SKM-1 (cell line): ENCODE results near the gene ZDBF2.
"Not testable (repeated sequence)": the region's sequence is repeated elsewhere in the genome, so short reads cannot be mapped to it uniquely, and the experiment has no call there.

Experiments used
- DNase-seq: peaks from one replicate; lab custom pipeline; 2025; ENCODE audit not compliant: unreplicated experiment; lab: John Stamatoyannopoulos, UW

Gene ZDBF2

DNA sequence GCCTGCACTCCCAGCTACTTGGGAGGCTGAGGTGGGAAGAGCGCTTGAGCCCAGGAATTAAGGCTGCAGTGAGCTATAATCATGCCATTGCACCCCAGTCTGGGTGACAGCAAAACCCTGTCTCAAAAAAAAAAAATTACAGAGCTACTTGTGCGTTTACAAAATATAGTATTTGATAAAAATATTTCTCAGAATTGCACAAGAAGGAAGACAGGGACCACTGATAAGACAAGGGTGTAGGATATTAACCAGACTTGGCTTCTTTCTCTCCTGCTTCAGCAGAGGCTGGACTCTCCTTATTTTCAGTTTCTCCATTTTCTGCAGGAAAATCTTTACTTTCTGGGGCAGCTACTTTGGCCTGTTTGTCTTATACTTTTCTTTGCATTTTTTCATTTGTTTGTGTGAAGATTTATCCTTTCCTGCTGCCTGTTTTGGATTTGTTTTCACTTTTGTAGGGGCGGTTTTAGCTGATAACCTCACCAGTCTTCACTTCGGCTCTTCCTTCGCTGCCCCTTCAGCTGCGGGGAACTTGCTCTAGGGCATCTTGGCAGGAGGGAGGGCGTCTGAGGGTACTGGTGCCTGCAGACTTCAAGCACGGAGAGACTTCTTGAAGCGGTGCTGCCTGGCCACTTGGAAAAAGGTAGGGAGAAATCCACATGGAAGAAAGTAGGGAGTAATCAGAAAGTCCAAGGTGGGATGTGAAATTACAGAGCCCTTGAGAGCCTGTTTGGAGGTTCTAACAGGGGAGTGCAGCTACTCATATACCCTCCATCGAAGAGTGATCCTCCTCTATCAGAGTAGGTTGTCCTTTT lies 14.9 kb upstream of the ZDBF2 start:
- DNase-seq: no peak

DNA sequence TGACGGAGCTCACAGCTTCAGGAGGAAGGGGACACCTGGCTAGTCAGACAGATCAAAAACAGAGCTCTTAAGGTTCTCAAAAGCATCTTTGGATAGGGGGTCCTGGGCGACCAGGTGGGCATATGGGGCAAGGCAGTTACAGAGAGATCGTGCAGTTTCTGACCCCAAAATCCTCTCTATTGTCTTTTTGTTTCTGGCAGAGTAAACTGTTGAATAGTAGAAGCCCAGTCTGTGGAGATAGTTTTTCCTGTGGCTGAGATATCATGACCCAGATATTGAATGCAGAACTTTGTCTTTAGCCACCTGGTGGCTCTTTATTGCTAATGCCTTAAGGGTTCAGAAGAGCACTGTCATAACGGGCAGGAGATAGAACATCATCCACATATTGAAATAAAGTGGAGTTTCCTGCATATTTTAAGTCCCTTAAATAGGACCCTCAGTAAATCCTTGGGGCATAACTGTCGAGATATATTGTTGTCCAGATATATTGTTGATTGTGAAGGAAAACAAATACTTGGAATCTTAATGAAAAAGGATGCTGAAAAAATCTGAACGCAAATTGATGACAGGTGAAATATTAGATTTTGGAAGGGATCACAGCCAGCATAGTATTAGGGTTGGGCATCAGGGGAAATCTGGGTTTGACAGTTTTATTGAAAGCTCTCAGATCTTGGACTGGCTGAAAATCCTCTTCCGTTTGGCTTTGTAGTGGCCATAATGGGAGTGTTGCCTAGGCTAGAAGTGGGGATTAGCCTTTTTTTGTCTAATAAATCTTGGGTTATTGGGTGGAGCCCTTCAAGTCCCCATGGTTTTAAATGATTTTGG lies 14.1 kb upstream of the ZDBF2 start:
- peak; percentile 20 for DNase-seq

DNA sequence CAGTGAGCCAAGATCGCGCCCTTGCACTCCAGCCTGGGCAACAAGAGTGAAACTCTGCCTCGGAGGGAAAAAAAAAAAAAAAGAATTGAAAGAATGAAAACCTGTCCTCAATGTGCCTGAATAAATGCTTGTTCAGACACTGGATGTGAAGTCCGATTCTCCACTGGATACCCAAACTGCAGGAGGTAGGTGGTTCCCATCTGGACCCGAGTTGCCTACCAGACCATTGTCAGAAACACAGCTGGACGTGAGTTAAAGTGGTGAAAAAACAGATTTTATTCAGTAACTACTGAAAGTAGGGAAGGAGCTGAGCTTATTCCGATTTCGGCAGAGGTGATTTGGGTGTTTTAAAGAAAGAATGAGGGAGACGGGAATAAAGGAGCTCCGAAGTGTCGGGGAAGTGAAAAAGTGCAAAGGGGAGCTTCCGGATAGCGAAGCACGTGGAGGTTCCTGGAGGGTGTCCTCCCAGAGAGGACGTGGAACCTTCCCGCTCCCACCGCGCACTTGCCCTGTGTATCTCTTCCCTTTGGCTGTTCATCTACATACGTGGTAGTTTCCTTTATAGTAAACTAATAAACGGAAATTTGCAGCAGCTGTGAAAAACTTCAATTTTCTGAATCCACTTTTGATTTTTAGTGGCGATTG lies 10.4 kb upstream of the ZDBF2 start:
- no peak for DNase-seq

DNA sequence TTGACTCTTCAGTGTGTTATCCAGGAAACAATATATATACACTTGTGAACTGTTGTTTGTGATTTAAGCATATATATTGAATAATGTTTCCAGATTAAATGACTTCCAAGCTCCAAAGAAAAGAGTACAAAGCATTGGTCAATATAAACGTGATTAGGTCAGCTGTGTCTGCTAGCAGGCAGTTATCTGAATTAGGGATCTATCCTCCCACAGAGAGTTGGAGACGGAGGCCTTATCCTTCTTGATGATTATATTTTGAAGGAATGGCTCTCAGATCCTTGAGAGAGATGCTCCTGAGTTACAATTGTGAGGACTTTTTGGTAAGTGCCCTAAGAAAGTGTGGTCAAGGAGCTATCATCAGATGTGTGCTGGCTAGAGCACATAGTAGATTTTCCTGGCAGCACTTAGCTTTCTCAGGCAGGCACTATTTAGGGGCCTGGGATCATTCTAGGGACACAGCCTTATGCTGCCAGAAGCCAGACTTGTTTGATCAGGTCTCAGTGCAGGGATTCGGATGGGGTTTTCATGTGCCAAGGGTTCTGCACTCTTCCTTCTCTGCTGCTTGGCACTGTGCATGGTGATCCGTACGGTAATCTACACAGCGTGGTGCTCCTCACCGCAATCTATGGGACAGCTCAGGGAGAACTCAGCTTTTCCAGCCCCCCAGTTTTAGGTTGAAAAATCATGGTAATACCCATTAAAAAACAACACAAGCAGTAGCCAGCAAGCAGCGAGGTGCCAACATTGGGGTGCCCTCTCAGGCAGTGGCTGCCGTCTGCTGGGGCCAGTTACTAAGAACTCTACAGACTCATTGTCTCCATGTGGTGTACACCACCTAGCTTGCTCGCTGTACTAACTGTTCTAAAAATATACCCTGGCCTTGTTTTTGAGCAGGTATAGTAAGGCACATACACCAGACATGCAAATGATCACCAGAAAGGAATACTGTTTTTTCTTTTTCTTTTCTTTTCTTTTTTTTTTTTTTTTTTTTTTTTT lies 8.0 kb upstream of the ZDBF2 start:
- DNase-seq: no peak

DNA sequence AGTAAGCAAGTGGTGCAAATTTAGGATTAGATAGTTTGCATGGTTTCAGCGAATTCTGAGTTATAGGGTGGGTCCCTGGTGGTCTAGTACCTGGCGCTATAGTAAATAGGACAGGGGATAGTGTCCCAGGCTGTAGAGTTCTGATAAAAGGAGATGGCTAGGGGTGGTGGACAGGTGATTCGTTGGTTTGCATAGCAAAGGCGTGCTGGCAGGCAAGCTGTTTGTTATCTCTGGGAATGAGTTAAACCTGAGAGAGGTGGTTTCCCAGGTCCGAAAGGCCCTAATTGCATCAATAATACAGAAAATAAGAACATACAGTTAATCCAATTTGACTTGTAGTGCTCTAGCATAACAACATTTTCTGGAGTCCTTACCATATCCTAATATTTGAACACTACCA lies 6.9 kb upstream of the ZDBF2 start:
- DNase-seq: no peak

DNA sequence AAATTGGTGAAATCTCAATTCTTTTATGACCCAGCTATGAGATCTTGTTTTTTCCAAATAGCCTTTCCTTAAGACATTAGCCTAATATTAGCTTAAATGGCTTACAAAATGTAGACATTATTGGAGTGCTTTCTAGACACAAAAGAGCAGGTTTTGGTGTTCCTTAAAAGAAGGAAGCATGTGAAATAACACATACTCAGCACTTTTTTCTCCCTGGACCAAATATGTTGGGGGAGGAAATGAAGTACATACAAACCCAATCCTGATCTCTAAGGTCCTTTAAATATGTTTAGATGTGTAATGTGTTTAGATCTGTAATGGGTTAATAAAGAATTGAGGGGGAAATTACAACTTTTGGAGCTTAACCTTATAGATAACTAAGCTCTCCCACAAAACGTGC lies 3.4 kb upstream of the ZDBF2 start:
- DNase-seq: no peak

DNA sequence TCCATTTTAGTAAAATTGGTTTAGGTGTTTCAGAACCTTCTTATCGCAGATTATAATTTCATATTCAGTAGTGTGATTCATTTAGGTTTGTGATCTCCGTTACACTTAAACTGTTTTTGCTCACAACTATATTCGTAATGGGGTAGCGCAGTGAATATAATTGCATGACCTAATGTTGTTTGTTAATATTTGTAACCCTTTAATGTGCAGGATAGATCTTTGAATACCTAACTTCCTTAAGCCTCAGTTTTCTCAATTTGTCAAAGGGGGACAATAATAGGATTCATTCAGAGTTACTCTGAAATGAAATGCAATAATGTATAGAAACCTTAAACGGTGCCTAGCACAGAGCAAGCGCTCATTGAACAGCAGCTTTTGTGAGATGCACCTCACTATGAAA lies 558 bp upstream of the ZDBF2 start:
- no peak for DNase-seq

DNA sequence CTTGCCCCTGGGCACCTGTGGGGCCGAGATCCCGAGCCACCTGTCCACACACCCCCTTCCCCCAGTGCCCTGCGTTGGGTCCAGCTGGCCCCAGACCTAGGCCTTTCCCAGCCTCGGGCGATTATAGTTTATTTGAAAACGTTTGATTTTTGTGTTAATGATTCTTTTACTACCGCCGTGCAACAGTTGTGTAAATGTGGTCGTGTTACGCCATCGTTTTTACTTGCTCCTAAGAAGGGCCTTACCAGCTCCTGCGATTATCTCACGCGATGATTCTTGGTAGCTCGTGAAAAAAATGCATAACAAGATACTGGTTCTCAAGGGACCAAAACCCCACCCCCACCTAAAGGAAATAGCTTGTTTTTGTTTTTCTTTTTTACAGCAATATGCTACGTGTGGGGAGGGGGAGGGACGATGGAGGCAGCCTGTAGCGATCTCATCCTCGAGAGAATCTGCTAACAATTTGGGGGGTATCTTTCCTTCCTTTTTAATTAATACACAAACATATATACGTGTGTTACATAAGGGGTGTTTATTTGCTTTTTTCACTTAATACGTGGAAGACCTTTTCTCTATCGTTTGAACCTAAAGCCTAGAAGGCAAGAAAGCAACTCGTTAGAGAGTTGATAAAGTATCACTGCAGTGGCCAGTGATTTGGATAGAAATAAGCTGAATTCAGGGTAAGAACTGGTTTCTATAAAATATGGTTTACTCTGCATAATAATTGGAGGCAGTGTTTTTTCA lies 1.0 kb downstream of the ZDBF2 start:
- DNase-seq: no peak

DNA sequence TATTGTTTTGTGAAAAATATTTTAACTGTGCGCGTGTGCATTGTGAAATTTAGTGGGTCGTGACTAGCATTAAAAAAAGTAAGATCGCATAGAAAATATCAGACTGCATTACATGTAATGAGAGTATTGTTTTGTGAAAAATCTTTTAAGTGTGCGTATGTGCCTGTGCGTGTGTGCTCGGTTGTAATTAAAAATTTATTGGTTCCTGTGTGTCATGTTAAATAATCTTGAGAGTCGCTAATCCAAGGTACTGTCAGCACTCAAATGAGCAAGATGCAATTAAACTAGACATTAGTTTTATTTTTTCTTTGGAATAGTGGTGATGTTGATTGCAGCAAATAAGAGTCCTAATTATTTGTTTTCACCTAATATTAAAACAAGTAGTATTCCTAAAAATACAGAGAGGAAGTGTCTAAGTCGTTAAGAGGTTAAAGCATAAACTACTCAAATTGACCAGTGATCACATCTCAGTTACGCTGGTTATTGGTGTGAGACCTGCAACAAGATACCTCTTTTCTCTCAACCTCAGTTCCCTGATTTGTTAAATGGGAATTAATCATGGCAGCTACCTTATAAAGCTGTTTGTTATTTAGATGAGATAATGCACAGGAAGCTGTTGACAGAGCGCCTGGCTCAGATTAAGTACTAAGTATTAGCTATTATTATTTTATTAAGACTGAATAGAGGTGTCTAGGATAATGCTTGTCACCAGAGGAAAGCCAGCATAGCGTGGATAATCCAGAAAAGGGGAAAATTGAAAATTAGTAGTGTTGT lies 1.9 kb downstream of the ZDBF2 start:
- no peak for DNase-seq

DNA sequence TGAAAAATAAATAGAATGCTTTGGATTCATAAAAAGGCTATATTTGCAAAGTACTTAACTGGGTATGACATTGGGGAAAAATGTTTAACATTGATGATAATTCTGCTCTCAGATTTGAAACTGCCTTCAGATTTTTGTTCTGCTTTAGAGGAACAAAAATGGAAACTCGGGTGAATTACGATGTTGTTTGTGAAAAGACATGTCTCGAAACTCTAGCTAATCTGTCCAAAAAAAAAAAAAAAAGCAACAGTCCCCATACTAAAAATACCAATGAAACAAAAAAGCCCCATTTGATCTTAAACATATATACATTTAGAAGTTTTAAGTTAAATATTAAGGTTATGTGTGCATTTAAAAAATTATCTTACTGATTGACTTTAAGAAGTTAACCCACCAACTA lies 3.0 kb downstream of the ZDBF2 start:
- DNase-seq: no peak

DNA sequence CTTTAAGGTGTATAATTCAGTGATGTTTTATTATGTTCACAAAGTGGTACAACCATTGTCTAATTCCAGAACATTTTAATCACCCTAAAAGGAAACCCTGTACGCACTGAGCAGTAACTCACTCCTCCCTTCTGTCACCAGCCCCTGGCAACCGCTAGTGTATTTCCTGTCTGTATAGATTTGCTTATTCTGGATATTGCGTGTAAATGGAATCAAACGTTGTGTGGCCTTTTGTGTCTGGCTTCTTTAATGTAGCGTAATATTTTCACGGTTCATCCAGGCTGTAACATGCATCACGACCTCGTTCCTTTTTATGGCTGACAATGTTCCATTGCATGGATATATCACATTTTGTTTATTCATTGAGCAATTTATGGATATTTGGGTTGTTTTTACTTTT lies 8.3 kb downstream of the ZDBF2 start:
- DNase-seq: no peak

DNA sequence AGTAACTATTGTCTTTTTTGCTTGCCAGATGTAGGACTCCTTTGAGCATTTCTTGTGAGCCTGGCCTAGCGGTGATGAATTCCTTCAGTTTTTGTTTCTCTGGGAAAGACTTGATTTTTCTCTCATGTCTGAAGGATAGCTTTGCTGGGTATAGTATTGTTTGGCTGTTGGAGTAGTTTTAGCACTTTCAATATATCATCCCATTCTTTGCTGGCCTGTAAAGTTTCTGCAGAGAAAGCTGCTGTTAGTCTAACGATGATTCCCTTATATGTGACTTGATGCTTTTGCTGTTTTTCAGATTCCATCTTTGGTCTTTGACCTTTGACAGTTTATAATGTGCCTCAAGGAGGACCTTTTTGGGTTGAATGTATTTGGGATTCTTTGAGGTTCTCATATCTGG lies 12.7 kb downstream of the ZDBF2 start:
- no peak for DNase-seq

DNA sequence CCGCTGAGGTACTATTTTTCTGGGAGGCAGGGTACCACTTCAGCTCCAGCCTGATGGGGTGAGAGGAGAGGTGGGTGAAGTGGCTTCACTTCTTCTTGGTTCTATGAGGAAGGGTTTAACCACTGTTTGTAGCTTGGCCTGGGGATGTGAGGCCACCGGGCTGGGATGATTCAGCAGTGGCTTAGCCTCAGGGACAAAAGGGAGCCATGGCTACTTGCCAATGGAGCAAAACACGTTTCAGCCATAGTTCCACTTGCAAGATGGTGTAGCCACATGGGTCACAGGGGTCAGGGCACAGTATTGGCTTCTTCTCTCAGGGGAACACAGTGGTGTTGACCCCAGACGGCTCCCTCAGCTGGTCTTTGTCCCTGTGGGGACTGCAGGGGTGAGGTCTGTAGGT lies 14.9 kb downstream of the ZDBF2 start:
- no peak for DNase-seq

DNA sequence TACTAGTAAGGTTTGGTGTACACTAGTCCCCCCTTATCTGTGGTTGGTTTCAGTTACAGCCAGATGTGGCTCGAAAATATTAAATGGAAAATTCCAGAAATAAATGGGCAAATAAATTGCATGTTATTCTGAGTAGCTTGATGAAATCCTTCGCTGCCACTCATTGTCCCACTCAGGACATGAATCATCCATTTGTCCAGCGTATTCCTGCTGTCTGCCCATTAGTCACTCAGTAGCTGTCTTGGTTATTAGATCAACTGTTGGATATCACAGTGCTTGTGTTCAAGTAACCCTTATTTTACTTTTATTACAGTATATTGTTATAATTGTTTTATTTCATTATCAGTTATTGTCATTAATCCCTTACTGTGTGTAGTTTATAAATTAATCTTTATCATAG lies 21.7 kb downstream of the ZDBF2 start:
- no peak for DNase-seq

DNA sequence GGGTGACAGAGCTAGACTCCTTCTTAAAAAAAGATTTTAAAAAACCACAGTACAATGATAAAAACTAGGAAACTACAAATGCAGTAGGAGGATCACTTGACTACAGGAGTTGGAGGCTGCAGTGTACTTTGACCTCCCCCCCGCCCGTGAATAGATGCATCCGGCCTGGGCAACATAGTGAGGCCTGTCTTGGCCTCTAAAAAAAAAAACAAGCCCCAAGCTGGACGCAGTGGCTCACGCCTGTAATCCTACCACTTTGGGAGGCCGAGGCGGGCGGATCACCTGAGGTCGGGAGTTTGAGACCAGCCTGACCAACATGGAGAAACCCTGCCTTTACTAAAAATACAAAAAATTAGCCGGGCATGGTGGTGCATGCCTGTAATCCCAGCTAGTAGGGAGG lies 25.1 kb downstream of the ZDBF2 start:
- not testable (repeated sequence) for DNase-seq

DNA sequence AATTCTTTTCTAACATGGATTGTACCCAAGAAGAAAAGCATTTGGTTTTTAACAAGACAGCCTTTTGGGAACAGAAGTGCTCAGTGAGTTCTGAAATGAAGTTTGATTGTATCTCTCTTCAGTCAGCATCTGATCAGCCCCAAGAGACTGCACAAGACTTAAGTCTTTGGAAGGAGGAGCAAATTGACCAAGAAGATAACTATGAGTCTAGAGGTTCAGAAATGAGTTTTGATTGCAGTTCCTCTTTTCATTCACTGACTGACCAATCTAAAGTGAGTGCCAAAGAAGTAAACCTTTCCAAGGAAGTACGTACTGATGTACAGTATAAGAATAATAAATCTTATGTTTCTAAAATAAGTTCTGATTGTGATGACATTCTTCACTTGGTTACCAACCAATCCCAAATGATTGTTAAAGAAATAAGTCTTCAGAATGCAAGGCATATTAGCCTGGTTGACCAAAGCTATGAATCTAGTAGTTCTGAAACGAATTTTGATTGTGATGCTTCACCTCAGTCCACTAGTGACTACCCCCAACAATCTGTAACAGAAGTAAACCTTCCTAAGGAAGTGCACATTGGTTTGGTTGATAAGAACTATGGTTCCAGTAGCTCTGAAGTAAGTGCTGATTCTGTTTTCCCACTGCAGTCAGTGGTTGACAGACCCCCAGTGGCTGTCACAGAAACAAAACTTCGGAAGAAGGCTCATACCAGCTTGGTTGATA lies 31.2 kb downstream of the ZDBF2 start:
- DNase-seq: no peak

DNA sequence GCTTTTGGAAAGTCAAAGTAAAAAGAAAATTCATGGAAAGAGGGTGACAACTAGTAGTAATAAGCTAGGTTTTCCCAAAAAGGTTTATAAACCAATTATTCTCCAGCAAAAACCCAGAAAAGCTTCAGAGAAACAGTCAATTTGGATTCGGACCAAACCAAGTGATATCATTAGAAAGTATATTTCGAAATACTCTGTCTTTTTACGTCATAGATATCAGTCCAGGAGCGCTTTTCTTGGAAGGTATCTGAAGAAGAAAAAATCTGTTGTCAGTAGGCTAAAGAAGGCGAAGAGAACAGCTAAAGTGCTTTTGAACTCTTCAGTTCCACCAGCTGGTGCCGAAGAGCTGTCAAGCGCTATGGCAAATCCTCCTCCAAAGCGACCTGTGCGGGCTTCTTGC lies 36.6 kb downstream of the ZDBF2 start:
- DNase-seq: no peak

DNA sequence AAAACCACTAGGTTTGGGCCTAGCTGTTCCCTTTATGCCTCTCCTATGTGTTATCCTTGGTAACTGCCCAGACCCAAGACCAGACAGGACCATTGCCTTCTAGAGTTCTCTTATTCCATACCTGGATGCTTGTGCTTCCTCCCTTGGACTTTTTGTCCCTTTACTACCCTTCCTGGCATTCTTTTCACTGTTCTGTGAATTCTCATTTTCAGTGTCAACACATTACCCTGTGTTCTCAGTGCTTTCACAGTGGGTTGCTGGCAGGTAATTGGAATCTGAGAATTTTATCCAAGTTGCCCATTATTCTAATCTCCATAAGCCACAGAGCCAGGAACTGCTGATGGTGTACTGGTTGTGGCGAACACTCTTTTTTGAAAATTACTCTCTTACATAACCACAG lies 41.7 kb downstream of the ZDBF2 start:
- no peak for DNase-seq

DNA sequence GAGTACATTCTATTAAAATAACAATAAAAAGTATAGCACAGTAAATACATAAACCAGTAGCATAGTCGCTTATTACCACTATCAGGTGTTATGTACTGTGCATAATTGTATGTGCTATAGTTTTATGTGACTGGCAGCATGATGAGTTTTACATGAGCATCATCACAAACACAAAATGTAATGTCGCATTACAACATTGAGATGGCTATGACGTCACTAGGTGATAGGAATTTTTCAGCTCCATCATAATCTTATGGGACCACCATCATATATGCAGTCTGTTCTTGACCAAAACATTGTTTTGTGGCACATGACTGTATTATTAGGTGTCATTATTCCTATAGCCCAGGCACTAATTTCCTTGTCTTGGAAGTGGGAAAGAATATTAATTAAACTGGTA lies 48.6 kb downstream of the ZDBF2 start:
- no peak for DNase-seq
